Adrenal gland (tissue), 12 donors: ENCODE data around the gene ZC3H11A. TPM values are rescaled to one million over a fixed set of nuclear protein-coding genes. Genes with fewer than 3 reads are reported as not detected.

ENCODE experiments used
- DNase-seq, 7 donors: peaks; one replicate each; pipeline ENCODE4 v3.0.0-alpha.2; 2019 to 2020
- H3K27ac ChIP-seq, 5 donors: fragments of 200-600 bp; sonication (generic) in 4 of 5; 1 replicate in 3 of 5; 2 replicates in 2 of 5; pipeline versions ENCODE4 v1.5.1 to v1.8.0; 2016 to 2020; ENCODE audit warnings: mild to moderate bottlenecking in 1 of 5
- H3K27me3 ChIP-seq: fragments of 200-600 bp; 2 replicates; pipeline ENCODE4 v1.8.0; 2021
- H3K36me3 ChIP-seq, 2 donors: fragments of 200-600 bp; replicated peaks in 1 of 2; 1 replicate in 1 of 2; 2 replicates in 1 of 2; pipeline versions ENCODE4 v1.5.1 to v1.8.0; 2018 to 2022
- H3K4me1 ChIP-seq, 2 donors: fragments of 200-600 bp; replicated peaks in 1 of 2; 1 replicate in 1 of 2; 2 replicates in 1 of 2; pipeline versions ENCODE4 v1.5.1 to v1.8.0; 2018 to 2021
- H3K4me3 ChIP-seq, 4 donors: fragments of 200-600 bp; sonication (generic) in 3 of 4; one replicate each; pipeline ENCODE4 v1.5.1; 2016 to 2018
- H3K9me3 ChIP-seq, 3 donors: fragments of 200-600 bp; sonication (generic) in 1 of 3; replicated peaks in 1 of 3; 1 replicate in 2 of 3; 2 replicates in 1 of 3; pipeline versions ENCODE4 v1.5.1 to v1.8.0; 2016 to 2021
- CTCF ChIP-seq, 6 experiments: fragments of 450-650 bp in 4 of 6; fragments of 200-600 bp in 2 of 6; sonication (generic) in 1 of 6; IDR thresholded peaks; 1 replicate in 5 of 6; 2 replicates in 1 of 6; pipeline versions ENCODE4 v1.5.1 to v1.8.0; 2016 to 2021; ENCODE audit warnings: antibody characterized with exemption in 6 of 6, mild to moderate bottlenecking in 2 of 6, moderate library complexity in 1 of 6
- POLR2A ChIP-seq, 2 donors: fragments of 450-650 bp; IDR thresholded peaks; one replicate each; pipeline ENCODE4 v1.6.1; 2017; ENCODE audit warnings: antibody characterized with exemption in 2 of 2, mild to moderate bottlenecking in 2 of 2, moderate library complexity in 1 of 2
- WGBS, 4 donors: extraction: QIAGEN DNeasy Blood & Tissue Kit in 2 of 4; methylation state at CpG; one replicate each; pipeline versions ENCODE4 v1.1.5 to v1.1.7; 2013 to 2017; 5-methylcytosine and 5-hydroxymethylcytosine counted together
- intact Hi-C, 2 donors: fragments of 100-400 bp; cut with DNase I; formaldehyde crosslinking; loops; one replicate each; pipeline versions ENCODE4 v1.14.1 to v1.15.0; 2022 to 2023
- polyA plus RNA-seq, 3 donors: library from polyadenylated mRNA; stranded (reverse); fragments of 200-250 nt in 2 of 3; fragments of 350-450 nt in 1 of 3; fragmentation: Illumina TruSeq in 1 of 3; extraction: RNeasy Lipid Tissue Mini Kit (QIAGEN cat#74804) in 1 of 3; gene quantifications; one replicate each; pipeline ENCODE4 v1.2.3, GENCODE V29; 2013 to 2014
- total RNA-seq, 9 donors: library from RNA; depleted of rRNA in 4 of 9; stranded (reverse); fragments of >200 nt in 4 of 9; fragments of 120-200 nt in 1 of 9; fragmentation: NEBNext Ultra II Directional in 1 of 9; extraction: Animal tissue kit (Norgen Biotek cat#: 25700) in 1 of 9; gene quantifications; one replicate each; pipeline versions ENCODE4 v1.1.0 to v1.2.4, GENCODE V29; 2013 to 2023
- donor health status: healthy with polysubstance abuse.
- donor health status: Bipolar disorder and iron deficiency.
- donor health status: DM: yes; HTN: yes; CAD: no.
- donor health status: DM: no; HTN: no; CAD: no.
- donor health status: DM: no; HTN: no; CAD: no.
- donor health status: DM: yes; HTN: yes; CAD: no.

The ZC3H11A gene
- total and polyA plus RNA-seq, 12 donors: 45.7 to 108 (median 75.8) TPM

DNA sequence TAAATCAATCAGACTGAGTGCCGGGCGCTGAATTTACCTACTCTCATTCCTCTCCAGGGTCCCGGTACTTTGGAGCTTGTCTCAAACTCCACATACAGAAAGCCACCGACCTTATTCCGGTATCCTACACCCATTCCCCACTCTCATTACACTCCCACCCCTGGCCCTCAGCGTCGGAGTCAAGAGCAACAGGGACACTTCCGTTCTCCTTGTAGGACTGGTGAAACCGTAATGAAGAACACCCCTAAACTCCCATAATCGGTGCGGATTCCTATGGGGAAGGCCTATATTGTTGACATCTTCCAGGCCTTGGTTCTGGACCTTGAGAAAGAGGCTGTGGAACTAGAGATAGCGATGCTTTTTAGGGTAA is 798 bp downstream of the ZC3H11A start:
- peak in 3 of 7 donors; percentile 35 to 43 (median 39) for DNase-seq
- Histone ChIP-seq H3K27me3 (no peaks in the 10 kb centered on the region), H3K9me3 (no peaks in the 10 kb centered on the region), H3K27ac (peak overlapping the region; percentile 85 to 98 (median 96)), H3K4me3 (peak overlapping the region; percentile 19 to 82 (median 50)), H3K36me3 (peaks cover 0 to 6% of the 10 kb centered on the region in 2 donors), H3K4me1 (peaks cover 32 to 50% of the 10 kb centered on the region in 2 donors)
- WGBS, 4 donors: 0 to 3% (median 1%) methylated on average over 12 of the region's 12 CpGs
- TF ChIP-seq CTCF (IDR thresholded peaks at IDR 0.05) (no peak), POLR2A (IDR thresholded peaks at IDR 0.05) (no peak)
- intact Hi-C loops: no loop called here

DNA sequence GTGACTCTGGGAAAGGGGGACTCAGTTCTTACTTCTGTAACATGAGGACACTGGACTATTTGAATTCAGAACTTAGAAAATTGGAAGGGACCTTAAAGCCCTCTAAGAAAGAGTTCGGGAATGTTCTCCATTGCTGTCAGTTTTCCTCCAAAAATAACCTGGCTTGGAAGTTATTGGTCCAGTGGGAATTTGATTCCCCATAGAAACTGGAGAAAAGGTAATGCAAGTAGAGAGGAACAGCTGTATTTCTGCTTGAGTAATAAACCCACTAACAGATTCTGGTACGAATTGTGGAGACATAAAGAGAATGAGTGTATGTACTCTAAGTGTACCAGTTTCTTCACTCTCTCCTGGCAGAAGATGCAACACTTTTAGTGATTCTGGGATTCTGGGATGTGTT is 1.8 kb downstream of the ZC3H11A start:
- Histone ChIP-seq H3K4me3 (peak overlapping the region in 1 of 4 donors; percentile 82), H3K27me3 (no peaks in the 10 kb centered on the region), H3K4me1 (peaks cover 32 to 60% of the 10 kb centered on the region in 2 donors), H3K9me3 (no peaks in the 10 kb centered on the region), H3K36me3 (peaks cover 0 to 6% of the 10 kb centered on the region in 2 donors), H3K27ac (peak overlapping the region in 1 of 5 donors; percentile 26)
- no peak for TF ChIP-seq POLR2A (IDR thresholded peaks at IDR 0.05)
- TF ChIP-seq CTCF (IDR thresholded peaks at IDR 0.05): no peak
- 56 to 78% (median 68%) methylated on average over 2 of the region's 2 CpGs for WGBS, 4 donors
- intact Hi-C loops: no loop called here
- DNase-seq: no peak

- intact Hi-C loops: no loop called here
These were observed 2.7 kb downstream of the ZC3H11A start for GRCh38 chr1:203797948-203798655.

GRCh38 chr1:203799157-203799556 is 3.7 kb downstream of the ZC3H11A start:
- WGBS, 4 donors: 38 to 55% (median 51%) methylated on average over 4 of the region's 4 CpGs
- Histone ChIP-seq H3K4me1 (peaks cover 32 to 72% of the 10 kb centered on the region in 2 donors), H3K27ac (peak overlapping the region in 4 of 5 donors; percentile 24 to 69 (median 52)), H3K27me3 (no peaks in the 10 kb centered on the region), H3K4me3 (peak overlapping the region in 1 of 4 donors; percentile 0), H3K9me3 (no peaks in the 10 kb centered on the region), H3K36me3 (peaks cover 0 to 6% of the 10 kb centered on the region in 2 donors)
- intact Hi-C loops: no loop called here
- TF ChIP-seq POLR2A (IDR thresholded peaks at IDR 0.05): no peak
- TF ChIP-seq CTCF (IDR thresholded peaks at IDR 0.05): no peak
- DNase-seq: peak in 4 of 7 donors; percentile 33 to 56 (median 50)

More at GRCh38 chr1:203797948-203798655, 2.7 kb downstream of the ZC3H11A start:
- H3K27me3 ChIP-seq: no peaks in the 10 kb centered on the region
- peaks cover 32 to 66% of the 10 kb centered on the region in 2 donors for H3K4me1 ChIP-seq
- WGBS, 4 donors: 81 to 84% (median 83%) methylated on average over 5 to 6 of the region's 6 CpGs
- peak overlapping the region in 2 of 5 donors; percentile 59 to 69 for H3K27ac ChIP-seq
- H3K36me3 ChIP-seq: peaks cover 0 to 6% of the 10 kb centered on the region in 2 donors
- no peak overlapping the region for H3K4me3 ChIP-seq
- DNase-seq: peak in 2 of 7 donors; percentile 31 to 48
- TF ChIP-seq CTCF (IDR thresholded peaks at IDR 0.05): no peak
- no peak for TF ChIP-seq POLR2A (IDR thresholded peaks at IDR 0.05)
- H3K9me3 ChIP-seq: no peaks in the 10 kb centered on the region
